GM23338 (cell line): Measurements from ENCODE around the gene KYAT1.

Experiments used
- EZH2 ChIP-seq: fragments of 200-600 bp; sonication (generic); IDR thresholded peaks from one replicate; pipeline ENCODE4 v1.8.0; 2017; ENCODE audit warnings: antibody characterized with exemption, mild to moderate bottlenecking, low read depth; ENCODE audit not compliant: unreplicated experiment
- EZH2phosphoT487 ChIP-seq: fragments of 200-600 bp; sonication (generic); IDR thresholded peaks from one replicate; pipeline ENCODE4 v1.8.1; 2018; ENCODE audit warnings: antibody characterized with exemption; ENCODE audit not compliant: unreplicated experiment
- REST ChIP-seq: IDR thresholded peaks from one replicate; pipeline ENCODE4 v1.6.1; 2018; ENCODE audit warnings: antibody characterized with exemption; ENCODE audit not compliant: unreplicated experiment
- TF ChIP-seq, protein P1 (sequence below), 2 experiments: fragments of 200-600 bp in 1 of 2; sonication (generic) in 1 of 2; conservative IDR thresholded peaks; 2 replicates each; pipeline versions ENCODE4 v1.5.1 to v1.6.1; 2016 to 2017; ENCODE audit warnings: antibody characterized with exemption in 2 of 2, low read depth in 2 of 2, mild to moderate bottlenecking in 2 of 2, moderate library complexity in 1 of 2

DNA sequence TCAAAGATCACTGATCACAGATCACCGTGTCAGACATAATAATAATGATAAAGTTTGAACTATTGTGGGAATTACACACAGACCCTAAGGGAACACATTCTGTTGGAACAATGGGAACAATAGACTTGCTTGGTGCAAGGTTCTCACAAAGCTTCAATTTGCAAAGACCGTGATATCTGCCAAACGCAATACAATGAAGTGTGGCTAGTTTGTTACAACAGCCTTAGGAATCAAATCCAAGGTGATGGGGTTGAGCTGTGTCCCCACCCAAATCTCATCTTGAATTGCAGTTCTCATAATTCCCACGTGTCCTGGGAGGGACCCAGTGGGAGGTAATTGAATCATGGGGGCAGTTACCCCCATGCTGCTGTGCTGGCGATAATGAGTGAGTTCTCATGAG is 20.8 kb downstream of the KYAT1 start:
- TF ChIP-seq, protein P1, sequence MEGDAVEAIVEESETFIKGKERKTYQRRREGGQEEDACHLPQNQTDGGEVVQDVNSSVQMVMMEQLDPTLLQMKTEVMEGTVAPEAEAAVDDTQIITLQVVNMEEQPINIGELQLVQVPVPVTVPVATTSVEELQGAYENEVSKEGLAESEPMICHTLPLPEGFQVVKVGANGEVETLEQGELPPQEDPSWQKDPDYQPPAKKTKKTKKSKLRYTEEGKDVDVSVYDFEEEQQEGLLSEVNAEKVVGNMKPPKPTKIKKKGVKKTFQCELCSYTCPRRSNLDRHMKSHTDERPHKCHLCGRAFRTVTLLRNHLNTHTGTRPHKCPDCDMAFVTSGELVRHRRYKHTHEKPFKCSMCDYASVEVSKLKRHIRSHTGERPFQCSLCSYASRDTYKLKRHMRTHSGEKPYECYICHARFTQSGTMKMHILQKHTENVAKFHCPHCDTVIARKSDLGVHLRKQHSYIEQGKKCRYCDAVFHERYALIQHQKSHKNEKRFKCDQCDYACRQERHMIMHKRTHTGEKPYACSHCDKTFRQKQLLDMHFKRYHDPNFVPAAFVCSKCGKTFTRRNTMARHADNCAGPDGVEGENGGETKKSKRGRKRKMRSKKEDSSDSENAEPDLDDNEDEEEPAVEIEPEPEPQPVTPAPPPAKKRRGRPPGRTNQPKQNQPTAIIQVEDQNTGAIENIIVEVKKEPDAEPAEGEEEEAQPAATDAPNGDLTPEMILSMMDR (conservative IDR thresholded peaks at IDR 0.05; ENCODE audit: low read depth in 2 of 2): no peak
- TF ChIP-seq EZH2: no peak
- no peak for TF ChIP-seq EZH2phosphoT487
- TF ChIP-seq REST: no peak
